ENCODE measurements around the gene CKS1B.

DNA sequence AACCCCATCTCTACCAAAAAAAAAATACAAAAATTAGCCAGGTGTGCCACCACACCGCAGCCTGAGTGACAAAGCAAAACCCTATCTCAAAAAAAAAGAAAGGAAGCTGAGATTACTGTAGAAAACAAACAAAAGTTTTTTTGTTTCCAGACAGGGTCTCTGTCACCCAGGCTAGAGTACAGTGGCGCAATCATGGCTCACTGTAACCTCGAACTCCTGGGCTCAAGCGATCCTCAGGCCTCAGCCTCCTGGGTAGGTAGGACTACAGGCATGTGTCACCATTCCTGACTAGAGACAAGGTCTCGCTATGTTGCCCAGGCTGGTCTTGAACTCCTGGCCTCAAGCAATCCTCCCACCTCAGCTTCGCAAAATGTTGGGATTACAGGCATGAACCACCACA, 10.1 kb upstream of the CKS1B start:
- TF ChIP-seq EZH2 (IDR thresholded peaks at IDR 0.05; ENCODE audit: borderline replicate concordance, insufficient read depth, low read depth, low read length, poor library complexity, severe bottlenecking), result no peak
- TF ChIP-seq, protein P1, sequence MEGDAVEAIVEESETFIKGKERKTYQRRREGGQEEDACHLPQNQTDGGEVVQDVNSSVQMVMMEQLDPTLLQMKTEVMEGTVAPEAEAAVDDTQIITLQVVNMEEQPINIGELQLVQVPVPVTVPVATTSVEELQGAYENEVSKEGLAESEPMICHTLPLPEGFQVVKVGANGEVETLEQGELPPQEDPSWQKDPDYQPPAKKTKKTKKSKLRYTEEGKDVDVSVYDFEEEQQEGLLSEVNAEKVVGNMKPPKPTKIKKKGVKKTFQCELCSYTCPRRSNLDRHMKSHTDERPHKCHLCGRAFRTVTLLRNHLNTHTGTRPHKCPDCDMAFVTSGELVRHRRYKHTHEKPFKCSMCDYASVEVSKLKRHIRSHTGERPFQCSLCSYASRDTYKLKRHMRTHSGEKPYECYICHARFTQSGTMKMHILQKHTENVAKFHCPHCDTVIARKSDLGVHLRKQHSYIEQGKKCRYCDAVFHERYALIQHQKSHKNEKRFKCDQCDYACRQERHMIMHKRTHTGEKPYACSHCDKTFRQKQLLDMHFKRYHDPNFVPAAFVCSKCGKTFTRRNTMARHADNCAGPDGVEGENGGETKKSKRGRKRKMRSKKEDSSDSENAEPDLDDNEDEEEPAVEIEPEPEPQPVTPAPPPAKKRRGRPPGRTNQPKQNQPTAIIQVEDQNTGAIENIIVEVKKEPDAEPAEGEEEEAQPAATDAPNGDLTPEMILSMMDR (IDR thresholded peaks at IDR 0.05), result no peak

Data from B cell (primary cell).